ENCODE results near the gene THYN1.

Gene THYN1

GRCh38 chr11:134207538-134208239, 45.5 kb downstream of the THYN1 start:
- no peak for DNase-seq

GRCh38 chr11:134206185-134206584, 47.0 kb downstream of the THYN1 start:
- DNase-seq = no peak

- DNase-seq = no peak
Measured at GRCh38 chr11:134205729-134206128, 47.4 kb downstream of the THYN1 start.

GRCh38 chr11:134202661-134203060, 50.5 kb downstream of the THYN1 start:
- no peak for DNase-seq

GRCh38 chr11:134200688-134201087, 52.5 kb downstream of the THYN1 start:
- no peak for DNase-seq

- no peak for DNase-seq
Measured at GRCh38 chr11:134199531-134199930, 53.6 kb downstream of the THYN1 start.
